ENCODE data around the gene OR14I1. TPM values are rescaled to one million over a fixed set of nuclear protein-coding genes. Genes with fewer than 3 reads are reported as not detected.

OR14I1 gene
- total and polyA plus RNA-seq, 12 donors: not detected

GRCh38 chr1:248710305-248710900 is 7.8 kb upstream of the OR14I1 start:
- peak in 1 of 8 donors; percentile 29 for ATAC-seq
- H3K4me3 ChIP-seq: no peak overlapping the region
- H3K4me1 ChIP-seq: peaks cover 0 to 27% (median 0%) of the 10 kb centered on the region in 9 donors
- H3K27me3 ChIP-seq: peaks cover 0 to 15% (median 0%) of the 10 kb centered on the region in 7 donors
- 70 to 80% methylated on average over 4 of the region's 4 CpGs for WGBS, 2 donors
- no peaks in the 10 kb centered on the region for H3K36me3 ChIP-seq
- H3K9me3 ChIP-seq: peaks cover 0 to 28% (median 6%) of the 10 kb centered on the region in 11 donors
- peak overlapping the region in 1 of 10 donors; percentile 55 for H3K27ac ChIP-seq
- no peak for DNase-seq
- TF ChIP-seq CTCF (IDR thresholded peaks at IDR 0.05): no peak
- intact Hi-C loops (cut with DNase I): no loop called here

GRCh38 chr1:248704606-248705005 is 2.0 kb upstream of the OR14I1 start:
- WGBS, 2 donors: 47 to 54% methylated on average over 2 of the region's 2 CpGs

GRCh38 chr1:248703674-248704073 is 1.1 kb upstream of the OR14I1 start:
- DNase-seq (no peak), ATAC-seq (no peak)
- Histone ChIP-seq H3K9me3 (no peaks in the 10 kb centered on the region), H3K27me3 (peaks cover 0 to 16% (median 8%) of the 10 kb centered on the region in 7 donors), H3K36me3 (no peaks in the 10 kb centered on the region), H3K4me1 (peaks cover 0 to 8% (median 0%) of the 10 kb centered on the region in 9 donors), H3K27ac (no peak overlapping the region), H3K4me3 (no peak overlapping the region)
- peak in 2 of 9 donors; percentile 20 to 28 for TF ChIP-seq CTCF (IDR thresholded peaks at IDR 0.05)
- intact Hi-C loops (cut with DNase I): no loop called here
- 57 to 71% methylated on average over 2 of the region's 2 CpGs for WGBS, 2 donors

More at GRCh38 chr1:248704606-248705005, 2.0 kb upstream of the OR14I1 start:
- intact Hi-C loops (cut with DNase I): no loop called here
- H3K27ac ChIP-seq: no peak overlapping the region
- DNase-seq (no peak), ATAC-seq (no peak)
- peaks cover 0 to 12% (median 8%) of the 10 kb centered on the region in 7 donors for H3K27me3 ChIP-seq
- no peaks in the 10 kb centered on the region for H3K9me3 ChIP-seq
- no peak overlapping the region for H3K4me3 ChIP-seq
- no peak for TF ChIP-seq CTCF (IDR thresholded peaks at IDR 0.05)
- no peaks in the 10 kb centered on the region for H3K36me3 ChIP-seq
- peaks cover 0 to 14% (median 0%) of the 10 kb centered on the region in 9 donors for H3K4me1 ChIP-seq

GRCh38 chr1:248699099-248699498 is 3.5 kb downstream of the OR14I1 start:
- intact Hi-C loops (cut with DNase I): no loop called here
- no peak overlapping the region for H3K4me3 ChIP-seq
- no peaks in the 10 kb centered on the region for H3K36me3 ChIP-seq
- 30 to 41% methylated on average over 1 of the region's 1 CpG for WGBS, 2 donors
- TF ChIP-seq CTCF (IDR thresholded peaks at IDR 0.05): no peak
- H3K27me3 ChIP-seq: peaks cover 0 to 26% (median 5%) of the 10 kb centered on the region in 7 donors
- DNase-seq (no peak), ATAC-seq (no peak)
- H3K4me1 ChIP-seq: peaks cover 0 to 3% (median 0%) of the 10 kb centered on the region in 9 donors
- no peaks in the 10 kb centered on the region for H3K9me3 ChIP-seq
- H3K27ac ChIP-seq: no peak overlapping the region
